Lower leg skin (tissue), 3 donors: ENCODE results near the gene HSF5.

Experiments used
- POLR2A ChIP-seq, 2 donors: fragments of 450-650 bp; IDR thresholded peaks; one replicate each; pipeline ENCODE4 v1.6.1; 2016 to 2017; ENCODE audit warnings: antibody characterized with exemption in 2 of 2, mild to moderate bottlenecking in 1 of 2, moderate library complexity in 1 of 2
- TF ChIP-seq, protein P1 (sequence below), 3 donors: fragments of 450-650 bp; IDR thresholded peaks; one replicate each; pipeline ENCODE4 v1.5.1; 2016; ENCODE audit warnings: antibody characterized with exemption in 3 of 3, mild to moderate bottlenecking in 3 of 3, moderate library complexity in 2 of 3

DNA sequence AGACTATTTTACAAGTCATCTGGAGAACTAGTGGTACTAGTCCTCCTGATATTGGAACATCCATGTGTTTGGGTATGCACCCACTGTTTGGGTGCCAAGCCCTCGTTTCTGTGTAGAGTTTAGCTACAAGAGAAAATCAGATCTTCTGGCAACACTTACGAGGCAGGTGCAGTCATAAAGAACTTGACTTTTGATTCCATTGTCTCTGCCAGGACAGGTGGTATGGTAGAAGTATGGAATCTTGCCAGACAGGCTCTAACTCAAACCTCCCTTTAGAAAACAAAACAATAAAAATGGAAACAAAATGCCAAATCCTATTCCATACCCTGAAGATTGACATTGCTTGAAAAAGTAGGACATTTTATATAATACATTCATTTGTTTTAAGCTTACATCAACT lies 86.9 kb downstream of the HSF5 start:
- TF ChIP-seq, protein P1, sequence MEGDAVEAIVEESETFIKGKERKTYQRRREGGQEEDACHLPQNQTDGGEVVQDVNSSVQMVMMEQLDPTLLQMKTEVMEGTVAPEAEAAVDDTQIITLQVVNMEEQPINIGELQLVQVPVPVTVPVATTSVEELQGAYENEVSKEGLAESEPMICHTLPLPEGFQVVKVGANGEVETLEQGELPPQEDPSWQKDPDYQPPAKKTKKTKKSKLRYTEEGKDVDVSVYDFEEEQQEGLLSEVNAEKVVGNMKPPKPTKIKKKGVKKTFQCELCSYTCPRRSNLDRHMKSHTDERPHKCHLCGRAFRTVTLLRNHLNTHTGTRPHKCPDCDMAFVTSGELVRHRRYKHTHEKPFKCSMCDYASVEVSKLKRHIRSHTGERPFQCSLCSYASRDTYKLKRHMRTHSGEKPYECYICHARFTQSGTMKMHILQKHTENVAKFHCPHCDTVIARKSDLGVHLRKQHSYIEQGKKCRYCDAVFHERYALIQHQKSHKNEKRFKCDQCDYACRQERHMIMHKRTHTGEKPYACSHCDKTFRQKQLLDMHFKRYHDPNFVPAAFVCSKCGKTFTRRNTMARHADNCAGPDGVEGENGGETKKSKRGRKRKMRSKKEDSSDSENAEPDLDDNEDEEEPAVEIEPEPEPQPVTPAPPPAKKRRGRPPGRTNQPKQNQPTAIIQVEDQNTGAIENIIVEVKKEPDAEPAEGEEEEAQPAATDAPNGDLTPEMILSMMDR (IDR thresholded peaks at IDR 0.05) = no peak
- no peak for TF ChIP-seq POLR2A (IDR thresholded peaks at IDR 0.05)
